T-cell (primary cell): ENCODE measurements around the gene CDHR2. TPM values are rescaled to one million over a fixed set of nuclear protein-coding genes. Genes with fewer than 3 reads are reported as not detected.
A peak's percentile ranks its signal among the peaks of the same experiment; 100 is the strongest.

Experiments used
- ATAC-seq, 4 experiments: fragments of 200-7000 bp in 3 of 4; fragments of 150-1000 bp in 1 of 4; cut with Tn5 transposase; replicated peaks in 1 of 4; 1 replicate in 3 of 4; 2 replicates in 1 of 4; pipeline ENCODE4 v1.10.0; 2021; ENCODE audit warnings: moderate library complexity in 3 of 4, mild to moderate bottlenecking in 2 of 4, moderate number of reproducible peaks in 1 of 4
- CTCF ChIA-PET, 2 donors: fragments of 300-600 bp; sonication (Branson Sonifier 250); formaldehyde crosslinking; loops; one replicate each; lab custom pipeline; 2022; ENCODE audit warnings: antibody characterized with exemption in 2 of 2; lab: Charles Lee
- POLR2A ChIA-PET, 2 donors: fragments of 300-600 bp; sonication (Branson Sonifier 250); formaldehyde crosslinking; loops; one replicate each; lab custom pipeline; 2022; ENCODE audit warnings: antibody characterized with exemption in 2 of 2; lab: Charles Lee
- DNase-seq, 35 experiments: peaks; one replicate each; pipeline versions ENCODE4 v3.0.0 to v3.0.0-alpha.2; 2013 to 2023
- H3K27ac ChIP-seq: one replicate; pipeline ENCODE4 v1.5.1; 2013; ENCODE audit warnings: low read length
- H3K27me3 ChIP-seq, 2 experiments: replicated peaks in 1 of 2; 1 replicate in 1 of 2; 2 replicates in 1 of 2; pipeline versions ENCODE4 v1.6.1 to v1.7.0; 2013; ENCODE audit warnings: low read length in 1 of 2, mixed read lengths in 1 of 2; ENCODE audit not compliant: control insufficient read depth in 2 of 2, insufficient read depth in 2 of 2; ENCODE audit errors: extremely low read depth in 1 of 2
- H3K36me3 ChIP-seq, 2 donors: 1 replicate in 1 of 2; 2 replicates in 1 of 2; pipeline versions ENCODE4 v1.6.1 to v1.7.0; 2013; ENCODE audit warnings: low read length in 1 of 2; ENCODE audit not compliant: control insufficient read depth in 2 of 2, insufficient read depth in 1 of 2; ENCODE audit errors: extremely low read depth in 1 of 2
- H3K4me1 ChIP-seq, 2 experiments: 1 replicate in 1 of 2; 2 replicates in 1 of 2; pipeline versions ENCODE4 v1.6.1 to v1.7.0; 2013; ENCODE audit warnings: low read length in 2 of 2, mixed read lengths in 1 of 2; ENCODE audit not compliant: insufficient read depth in 2 of 2, control insufficient read depth in 1 of 2; ENCODE audit errors: extremely low read depth in 1 of 2
- H3K4me3 ChIP-seq, 2 donors: 1 replicate in 1 of 2; 2 replicates in 1 of 2; pipeline versions ENCODE4 v1.5.1 to v1.7.0; 2013; ENCODE audit warnings: mild to moderate bottlenecking in 2 of 2, low read length in 1 of 2, moderate library complexity in 1 of 2; ENCODE audit not compliant: control insufficient read depth in 1 of 2; ENCODE audit errors: extremely low read depth in 1 of 2
- H3K9me3 ChIP-seq: 2 replicates; pipeline ENCODE4 v1.7.0; 2013
- H3K27ac Mint-ChIP-seq, 2 donors: one replicate each; pipeline ENCODE4 v1.8.0; 2020 to 2021; ENCODE audit warnings: mild to moderate bottlenecking in 2 of 2, mixed read lengths in 2 of 2
- H3K27me3 Mint-ChIP-seq, 2 donors: one replicate each; pipeline ENCODE4 v1.8.0; 2021 to 2022; ENCODE audit warnings: mixed read lengths in 2 of 2
- H3K36me3 Mint-ChIP-seq: one replicate; pipeline ENCODE4 v1.8.0; 2021; ENCODE audit warnings: mixed read lengths
- H3K4me1 Mint-ChIP-seq, 3 donors: one replicate each; pipeline ENCODE4 v1.8.0; 2020 to 2022; ENCODE audit warnings: mixed read lengths in 3 of 3, mild to moderate bottlenecking in 1 of 3
- H3K4me3 Mint-ChIP-seq, 3 donors: one replicate each; pipeline ENCODE4 v1.8.0; 2020 to 2022; ENCODE audit warnings: mild to moderate bottlenecking in 3 of 3, mixed read lengths in 3 of 3, moderate library complexity in 3 of 3
- H3K9me3 Mint-ChIP-seq, 3 donors: one replicate each; pipeline ENCODE4 v1.8.0; 2020 to 2022; ENCODE audit warnings: mixed read lengths in 3 of 3
- WGBS: methylation state at CpG from one replicate; pipeline ENCODE4 v1.1.5; 2013; ENCODE audit warnings: missing lambda C conversion rate; ENCODE audit not compliant: insufficient coverage; 5-methylcytosine and 5-hydroxymethylcytosine counted together
- total RNA-seq, 35 experiments: library from RNA in 6 of 35; stranded (reverse) in 6 of 35; fragments of 120-200 nt in 1 of 35; gene quantifications; one replicate each; pipeline versions ENCODE4 v1.2.1 to v1.2.4 and lab custom pipeline; 2013 to 2026

Gene CDHR2
- total RNA-seq, 5 donors from 2014 or later (not counting 1 experiment from before 2014, with no cell fraction given): 1.6 to 3.1 (median 2.8) TPM

DNA sequence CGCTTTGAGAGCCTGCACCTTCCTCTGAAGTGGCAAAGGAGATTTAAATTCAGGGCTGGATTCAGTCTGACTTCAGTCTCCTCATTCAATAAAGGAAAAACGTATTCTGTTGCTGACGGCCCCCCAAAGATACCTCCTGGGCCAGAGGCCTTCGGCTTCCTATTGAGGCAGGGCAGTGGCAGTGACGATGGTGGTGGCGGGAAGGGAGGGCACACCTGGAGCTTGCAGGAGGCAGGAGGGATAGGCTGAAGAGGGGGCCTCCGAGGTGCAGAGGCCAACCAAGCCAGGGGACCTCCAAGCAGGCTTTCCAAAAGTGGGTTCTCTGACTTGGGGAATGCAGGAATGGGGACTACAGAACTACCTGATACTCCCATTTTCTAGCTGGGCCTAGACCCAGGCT lies 27.9 kb upstream of the CDHR2 start:
- no peak overlapping the region for H3K27ac Mint-ChIP-seq
- peaks cover 15 to 29% (median 19%) of the 10 kb centered on the region in 3 donors for H3K4me1 Mint-ChIP-seq
- ATAC-seq (no peak), DNase-seq (no peak)
- H3K4me3 Mint-ChIP-seq: no peak overlapping the region
- no peaks in the 10 kb centered on the region for H3K27me3 Mint-ChIP-seq
- Histone ChIP-seq H3K4me1 (peaks cover 0 to 19% of the 10 kb centered on the region in 2 experiments), H3K27ac (no peak overlapping the region), H3K36me3 (no peaks in the 10 kb centered on the region), H3K9me3 (no peaks in the 10 kb centered on the region), H3K4me3 (no peak overlapping the region), H3K27me3 (no peaks in the 10 kb centered on the region)
- ChIA-PET POLR2A (no interaction called here), CTCF (no interaction called here)
- H3K9me3 Mint-ChIP-seq: no peaks in the 10 kb centered on the region
- WGBS: no CpG with 5 or more reads among the region's 7 CpGs
- H3K36me3 Mint-ChIP-seq: no peaks in the 10 kb centered on the region

DNA sequence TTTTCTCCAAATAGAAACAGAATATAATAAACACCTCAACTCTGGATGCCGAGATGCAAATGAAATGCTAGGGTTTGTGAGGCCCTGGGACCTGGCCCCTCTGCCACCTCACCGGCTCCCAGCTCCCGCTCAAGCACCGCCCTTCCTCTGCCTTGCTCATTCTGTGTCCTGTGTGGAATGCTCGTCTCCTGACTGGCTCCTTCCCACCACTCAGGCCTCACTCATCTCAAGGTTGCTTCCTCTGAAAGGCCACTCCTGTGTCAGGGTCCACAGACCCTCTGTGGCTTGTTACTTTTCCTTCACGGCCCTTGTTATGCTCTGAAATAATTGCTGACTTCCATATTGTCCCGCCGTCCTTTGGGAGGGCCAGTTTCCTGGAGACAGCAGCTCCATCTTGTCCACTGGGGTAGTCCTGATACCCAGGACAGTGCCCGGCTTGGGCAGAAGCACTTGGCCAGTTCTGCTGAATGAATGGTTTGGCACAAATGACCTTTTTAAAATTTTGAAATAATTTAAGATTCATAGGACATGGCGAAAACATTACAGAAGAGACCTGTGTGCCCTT lies 27.4 kb upstream of the CDHR2 start:
- ATAC-seq: peak in 1 of 4 experiments; percentile 7

DNA sequence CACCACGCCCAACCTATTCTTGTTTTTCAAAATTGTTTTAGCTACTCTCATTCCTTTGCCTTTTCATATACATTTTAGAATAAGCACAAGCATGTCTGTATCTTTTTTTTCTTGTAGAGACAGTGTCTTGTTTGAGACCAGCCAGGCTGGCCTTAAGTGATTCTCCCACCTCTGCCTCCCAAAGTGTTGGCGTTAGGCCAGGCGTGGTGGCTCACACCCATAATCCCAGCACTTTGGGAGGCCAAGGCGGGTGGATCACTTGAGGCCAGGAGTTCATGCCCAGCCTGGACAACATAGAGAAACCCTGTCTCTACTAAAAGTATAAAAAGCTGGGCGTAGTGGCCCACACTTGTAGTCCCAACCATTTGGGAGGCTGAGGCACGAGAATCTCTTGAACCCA lies 25.0 kb upstream of the CDHR2 start:
- POLR2A ChIA-PET: interaction anchor here in 1 of 2 donors (0.6 kb wide), 1 partner anchor 19 kb away, joined by 3 read pairs; no protein-coding TSS in a partner anchor
- Histone ChIP-seq H3K27ac (no peak overlapping the region), H3K9me3 (no peaks in the 10 kb centered on the region), H3K4me3 (no peak overlapping the region), H3K4me1 (peaks cover 13 to 31% of the 10 kb centered on the region in 2 experiments), H3K27me3 (no peaks in the 10 kb centered on the region), H3K36me3 (peaks cover under 1 to 22% of the 10 kb centered on the region in 2 donors)
- Mint-ChIP-seq H3K27me3 (no peaks in the 10 kb centered on the region), H3K36me3 (peaks cover 6% of the 10 kb centered on the region), H3K4me3 (no peak overlapping the region), H3K27ac (peak overlapping the region in 1 of 2 donors; percentile 22), H3K9me3 (no peaks in the 10 kb centered on the region), H3K4me1 (peaks cover 23 to 32% (median 23%) of the 10 kb centered on the region in 3 donors)
- ATAC-seq (no peak), DNase-seq (no peak)
- 96% methylated on average over 5 of the region's 6 CpGs for WGBS
- CTCF ChIA-PET: no interaction called here

More for the DNA sequence above, 27.4 kb upstream of the CDHR2 start:
- Histone ChIP-seq H3K4me3 (no peak overlapping the region), H3K9me3 (no peaks in the 10 kb centered on the region), H3K27ac (no peak overlapping the region), H3K36me3 (peaks cover 0 to 4% of the 10 kb centered on the region in 2 donors), H3K4me1 (peaks cover under 1 to 19% of the 10 kb centered on the region in 2 experiments), H3K27me3 (no peaks in the 10 kb centered on the region)
- POLR2A ChIA-PET: no interaction called here
- Mint-ChIP-seq H3K27ac (peak overlapping the region in 1 of 2 donors; percentile 61), H3K36me3 (no peaks in the 10 kb centered on the region), H3K9me3 (no peaks in the 10 kb centered on the region), H3K4me1 (peaks cover 15 to 28% (median 18%) of the 10 kb centered on the region in 3 donors), H3K4me3 (no peak overlapping the region), H3K27me3 (no peaks in the 10 kb centered on the region)
- WGBS: 78% methylated on average over 8 of the region's 10 CpGs
- no peak for DNase-seq
- CTCF ChIA-PET: no interaction called here

DNA sequence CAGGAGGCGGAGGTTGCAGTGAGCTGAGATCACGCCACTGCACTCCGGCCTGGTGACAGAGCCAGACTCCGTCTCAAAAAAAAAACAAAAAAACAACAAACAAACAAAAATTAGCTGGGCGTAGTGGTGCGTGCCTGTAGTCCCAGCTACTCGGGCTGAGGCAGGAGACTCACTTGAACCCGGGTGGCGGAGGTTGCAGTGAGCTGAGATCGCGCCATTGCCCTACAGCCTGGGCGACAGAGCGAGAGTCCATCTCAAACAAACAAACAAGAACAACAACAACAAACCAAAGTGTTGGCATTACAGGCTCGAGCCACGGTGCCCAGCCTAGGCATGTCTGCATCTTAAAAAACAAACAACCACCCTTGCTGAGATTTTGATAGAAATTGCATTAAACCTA lies 24.2 kb upstream of the CDHR2 start:
- peaks cover 5 to 29% of the 10 kb centered on the region in 2 donors for H3K36me3 ChIP-seq
- WGBS: 83% methylated on average over 7 of the region's 15 CpGs
- Mint-ChIP-seq H3K9me3 (no peaks in the 10 kb centered on the region), H3K4me1 (peaks cover 28 to 39% (median 31%) of the 10 kb centered on the region in 3 donors), H3K27me3 (no peaks in the 10 kb centered on the region), H3K36me3 (peaks cover 10% of the 10 kb centered on the region), H3K27ac (peak overlapping the region in 1 of 2 donors; percentile 17), H3K4me3 (no peak overlapping the region)
- peaks cover 19 to 40% of the 10 kb centered on the region in 2 experiments for H3K4me1 ChIP-seq
- ChIA-PET POLR2A (no interaction called here), CTCF (no interaction called here)
- ATAC-seq (no peak), DNase-seq (no peak)
- H3K9me3 ChIP-seq: no peaks in the 10 kb centered on the region
- H3K27ac ChIP-seq: no peak overlapping the region
- H3K27me3 ChIP-seq: no peaks in the 10 kb centered on the region
- no peak overlapping the region for H3K4me3 ChIP-seq

DNA sequence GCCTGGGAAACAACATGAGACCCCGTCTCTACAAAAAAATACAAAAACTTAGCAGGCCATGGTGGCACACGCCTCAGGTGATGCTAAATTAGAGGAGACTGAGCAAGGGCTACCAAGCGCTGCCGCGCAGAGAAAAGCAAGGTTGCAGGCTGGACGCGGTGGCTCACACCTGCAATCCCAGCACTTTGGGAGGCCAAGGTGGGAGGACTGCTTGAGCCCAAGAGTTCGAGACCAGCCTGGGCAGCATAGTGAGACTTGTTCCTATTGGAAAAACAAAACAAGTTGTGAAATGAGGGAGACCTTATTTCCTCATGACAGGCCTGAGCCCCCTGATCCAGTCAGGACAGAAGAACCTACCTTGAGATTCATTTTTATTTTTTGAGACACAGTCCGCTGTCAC lies 23.5 kb upstream of the CDHR2 start:
- H3K9me3 Mint-ChIP-seq: no peaks in the 10 kb centered on the region
- H3K4me1 Mint-ChIP-seq: peaks cover 30 to 35% (median 33%) of the 10 kb centered on the region in 3 donors
- ATAC-seq (no peak), DNase-seq (no peak)
- ChIA-PET CTCF (no interaction called here), POLR2A (no interaction called here)
- H3K4me3 ChIP-seq: no peak overlapping the region
- H3K4me3 Mint-ChIP-seq: no peak overlapping the region
- 98% methylated on average over 8 of the region's 9 CpGs for WGBS
- H3K27me3 ChIP-seq: no peaks in the 10 kb centered on the region
- peak overlapping the region; percentile 5 to 58 for H3K27ac Mint-ChIP-seq
- H3K36me3 Mint-ChIP-seq: peaks cover 10% of the 10 kb centered on the region
- H3K4me1 ChIP-seq: peaks cover 22 to 47% of the 10 kb centered on the region in 2 experiments
- no peaks in the 10 kb centered on the region for H3K27me3 Mint-ChIP-seq
- no peak overlapping the region for H3K27ac ChIP-seq
- no peaks in the 10 kb centered on the region for H3K9me3 ChIP-seq
- peaks cover 5 to 33% of the 10 kb centered on the region in 2 donors for H3K36me3 ChIP-seq

DNA sequence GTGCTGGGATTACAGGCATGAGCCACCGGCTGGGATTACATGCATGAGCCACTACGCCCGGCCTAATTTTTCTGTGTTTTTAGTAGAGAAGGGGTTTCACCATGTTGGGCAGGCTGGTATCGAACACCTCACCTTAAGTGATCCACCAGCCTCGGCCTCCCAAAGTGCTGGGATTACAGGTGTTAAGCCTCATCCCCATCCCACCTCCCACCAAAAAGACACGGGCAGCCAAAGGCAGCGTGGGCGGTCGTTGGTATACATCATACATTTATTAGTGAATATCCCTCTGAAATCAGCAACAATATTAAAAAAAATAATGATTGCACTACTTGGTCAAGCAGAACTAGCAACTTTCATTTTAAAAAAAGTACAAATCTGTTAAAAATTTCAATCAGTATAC lies 22.7 kb upstream of the CDHR2 start:
- H3K9me3 ChIP-seq: no peaks in the 10 kb centered on the region
- peaks cover 14% of the 10 kb centered on the region for H3K36me3 Mint-ChIP-seq
- no peak for DNase-seq
- peaks cover 29 to 55% of the 10 kb centered on the region in 2 experiments for H3K4me1 ChIP-seq
- H3K9me3 Mint-ChIP-seq: no peaks in the 10 kb centered on the region
- no peak overlapping the region for H3K4me3 Mint-ChIP-seq
- peaks cover 36 to 40% (median 37%) of the 10 kb centered on the region in 3 donors for H3K4me1 Mint-ChIP-seq
- H3K36me3 ChIP-seq: peaks cover 11 to 40% of the 10 kb centered on the region in 2 donors
- ChIA-PET POLR2A (no interaction called here), CTCF (no interaction called here)
- H3K4me3 ChIP-seq: no peak overlapping the region
- H3K27ac Mint-ChIP-seq: peak overlapping the region in 1 of 2 donors; percentile 6
- H3K27me3 Mint-ChIP-seq: no peaks in the 10 kb centered on the region
- ATAC-seq: no peak
- no peak overlapping the region for H3K27ac ChIP-seq
- 100% methylated on average over 1 of the region's 9 CpGs for WGBS
- no peaks in the 10 kb centered on the region for H3K27me3 ChIP-seq
